HL-60/S4 treated with phorbol 12-myristate 13-acetate at 8.2 ng/mL for 4 days and 3 days (cell line): ENCODE data around the gene RBM19.

Experiments
- in situ Hi-C: fragments of 300-500 bp; cut with MboI; formaldehyde crosslinking; loops from 2 replicates; pipeline ENCODE4 v1.15.0; 2022; ENCODE audit warnings: low sequenced_read_pairs

The RBM19 gene

GRCh38 chr12:113960030-113960429 lies 6.1 kb downstream of the RBM19 start:
- in situ Hi-C loops = no loop called here

GRCh38 chr12:113959096-113959495 lies 7.0 kb downstream of the RBM19 start:
- in situ Hi-C loops = no loop called here

- in situ Hi-C loops = no loop called here
Measured at GRCh38 chr12:113958108-113958507, 8.0 kb downstream of the RBM19 start.

GRCh38 chr12:113957627-113958026 lies 8.5 kb downstream of the RBM19 start:
- in situ Hi-C loops = no loop called here

- in situ Hi-C loops = no loop called here
Measured at GRCh38 chr12:113955109-113955970, 10.8 kb downstream of the RBM19 start.

GRCh38 chr12:113954547-113954946 lies 11.6 kb downstream of the RBM19 start:
- in situ Hi-C loops = no loop called here

GRCh38 chr12:113950873-113951272 lies 15.3 kb downstream of the RBM19 start:
- in situ Hi-C loops = no loop called here

- in situ Hi-C loops = no loop called here
Measured at GRCh38 chr12:113949321-113950305, 16.5 kb downstream of the RBM19 start.

GRCh38 chr12:113948151-113948914 lies 17.8 kb downstream of the RBM19 start:
- in situ Hi-C loops = no loop called here

- in situ Hi-C loops = no loop called here
Measured at GRCh38 chr12:113946175-113946574, 19.9 kb downstream of the RBM19 start.

GRCh38 chr12:113945174-113946173 lies 20.7 kb downstream of the RBM19 start:
- in situ Hi-C loops = no loop called here

GRCh38 chr12:113942209-113942608 lies 23.9 kb downstream of the RBM19 start:
- in situ Hi-C loops = no loop called here

- in situ Hi-C loops = no loop called here
Measured at GRCh38 chr12:113941208-113941486, 25.0 kb downstream of the RBM19 start.

- in situ Hi-C loops = no loop called here
Measured at GRCh38 chr12:113940357-113941207, 25.5 kb downstream of the RBM19 start.

GRCh38 chr12:113939867-113940266 lies 26.3 kb downstream of the RBM19 start:
- in situ Hi-C loops = no loop called here

- in situ Hi-C loops = no loop called here
Measured at GRCh38 chr12:113938471-113938870, 27.7 kb downstream of the RBM19 start.

- in situ Hi-C loops = no loop called here
Measured at GRCh38 chr12:113936460-113936859, 29.7 kb downstream of the RBM19 start.

- in situ Hi-C loops = no loop called here
Measured at GRCh38 chr12:113935459-113935858, 30.7 kb downstream of the RBM19 start.

GRCh38 chr12:113934946-113935345 lies 31.2 kb downstream of the RBM19 start:
- in situ Hi-C loops = no loop called here
